HG03521 (cell line): ENCODE results near the gene RBM38.

Source experiments
- ATAC-seq: cut with Tn5 transposase; IDR thresholded peaks from one replicate; pipeline ENCODE4 v1.9.1; 2021; ENCODE audit warnings: mild to moderate bottlenecking, moderate library complexity; ENCODE audit not compliant: unreplicated experiment

Gene RBM38

DNA sequence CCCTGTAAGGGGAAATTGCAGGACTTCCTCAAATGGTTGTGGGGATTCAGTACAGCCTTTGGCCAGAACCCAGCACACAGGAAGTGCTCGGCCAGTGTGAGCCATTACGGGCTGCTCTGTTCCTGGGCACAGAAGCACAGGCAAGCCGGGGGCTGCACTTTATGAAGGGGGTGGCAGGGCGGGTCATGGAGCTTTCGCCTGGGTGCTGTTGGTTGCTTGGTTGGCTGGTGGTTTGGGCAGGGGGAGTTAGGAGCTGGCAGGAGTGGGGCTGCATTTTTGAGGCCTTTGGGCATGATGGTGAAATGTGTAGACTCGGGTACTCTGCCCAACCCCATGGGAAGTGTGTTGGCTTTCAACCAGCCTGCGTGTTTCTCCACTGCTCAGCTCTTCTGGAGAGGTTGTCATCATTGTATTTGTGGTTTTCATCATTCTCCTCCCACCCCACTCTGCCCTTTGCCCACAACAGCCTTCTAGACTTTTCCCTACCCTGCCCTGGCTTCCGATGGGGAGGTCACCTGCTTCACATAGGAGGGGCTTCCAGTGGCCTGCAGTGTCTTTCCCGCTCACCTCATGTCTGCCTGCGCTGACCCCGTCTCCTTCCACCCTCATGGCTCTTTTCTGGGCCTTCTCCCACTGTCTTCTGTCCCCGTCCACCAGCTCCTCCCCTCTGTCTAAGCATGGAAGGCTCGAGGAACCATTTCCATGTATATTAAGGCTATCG is 16.1 kb upstream of the RBM38 start:
- no peak for ATAC-seq

DNA sequence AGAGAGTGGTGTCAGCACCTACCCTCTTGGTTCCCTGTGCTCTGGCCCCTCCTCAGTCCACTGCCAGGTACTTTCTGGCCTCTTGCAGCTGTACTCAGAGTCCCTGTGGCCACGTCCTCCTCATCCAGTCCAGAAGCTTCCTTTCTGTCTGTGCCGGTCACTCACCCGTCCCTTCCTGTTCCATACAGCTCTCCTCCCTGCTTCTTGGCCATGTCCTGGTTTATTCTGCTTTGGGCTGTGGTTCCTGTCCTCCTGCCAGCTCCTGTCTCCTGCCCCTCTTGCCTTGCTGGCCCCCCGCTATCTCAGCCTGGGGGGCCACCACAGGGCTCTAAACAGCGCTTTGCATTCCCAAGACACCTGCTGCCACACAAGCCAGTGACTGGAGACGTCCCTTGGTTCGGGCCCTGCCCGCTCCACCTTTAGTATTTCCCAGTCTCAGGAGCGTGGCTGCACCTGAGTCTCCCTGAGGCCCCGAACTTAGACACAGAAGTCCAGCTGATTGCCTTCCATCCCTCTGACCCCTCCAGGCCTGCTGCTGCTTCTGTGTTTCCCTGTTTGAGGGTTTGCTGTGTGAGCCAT is 15.5 kb upstream of the RBM38 start:
- ATAC-seq = no peak

DNA sequence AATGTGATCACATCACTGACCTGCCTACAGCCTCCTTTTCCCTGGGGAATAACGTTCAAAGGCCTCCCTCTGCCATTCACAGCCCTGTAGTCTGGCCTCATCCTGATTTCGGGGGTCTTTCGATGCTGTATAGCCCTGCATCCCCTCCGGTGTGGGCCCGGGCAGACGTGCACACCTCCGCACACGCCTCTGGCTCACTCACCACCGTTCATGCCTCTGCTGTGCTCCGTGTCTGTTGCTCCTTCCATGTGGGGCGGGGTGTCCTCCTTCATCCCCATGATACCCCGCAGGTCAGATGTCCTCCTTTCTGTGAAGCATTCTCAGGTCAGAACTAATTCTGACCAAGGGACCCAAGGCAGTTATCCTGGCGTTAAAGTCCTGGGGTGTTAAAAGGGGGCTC is 13.8 kb upstream of the RBM38 start:
- ATAC-seq = no peak

DNA sequence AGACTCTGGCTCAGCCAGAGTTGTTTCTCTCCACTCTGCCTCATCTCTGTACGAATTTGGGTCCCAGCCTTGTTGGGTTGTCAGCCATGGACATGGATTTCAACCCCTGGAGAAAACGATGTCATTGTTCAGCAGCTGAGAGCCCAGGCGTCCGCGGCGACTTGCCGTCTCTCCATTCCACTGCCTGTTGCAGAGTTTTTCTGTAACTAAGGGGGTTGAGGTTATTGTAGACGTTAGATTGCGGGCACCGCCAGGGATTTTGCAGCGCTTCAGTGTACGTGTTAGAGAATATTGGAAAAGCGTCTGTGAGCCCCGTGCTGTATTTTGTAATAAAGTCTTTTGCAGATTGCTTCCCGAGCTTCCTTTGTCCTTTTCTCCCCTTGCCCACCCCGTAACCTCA is 13.1 kb upstream of the RBM38 start:
- no peak for ATAC-seq

DNA sequence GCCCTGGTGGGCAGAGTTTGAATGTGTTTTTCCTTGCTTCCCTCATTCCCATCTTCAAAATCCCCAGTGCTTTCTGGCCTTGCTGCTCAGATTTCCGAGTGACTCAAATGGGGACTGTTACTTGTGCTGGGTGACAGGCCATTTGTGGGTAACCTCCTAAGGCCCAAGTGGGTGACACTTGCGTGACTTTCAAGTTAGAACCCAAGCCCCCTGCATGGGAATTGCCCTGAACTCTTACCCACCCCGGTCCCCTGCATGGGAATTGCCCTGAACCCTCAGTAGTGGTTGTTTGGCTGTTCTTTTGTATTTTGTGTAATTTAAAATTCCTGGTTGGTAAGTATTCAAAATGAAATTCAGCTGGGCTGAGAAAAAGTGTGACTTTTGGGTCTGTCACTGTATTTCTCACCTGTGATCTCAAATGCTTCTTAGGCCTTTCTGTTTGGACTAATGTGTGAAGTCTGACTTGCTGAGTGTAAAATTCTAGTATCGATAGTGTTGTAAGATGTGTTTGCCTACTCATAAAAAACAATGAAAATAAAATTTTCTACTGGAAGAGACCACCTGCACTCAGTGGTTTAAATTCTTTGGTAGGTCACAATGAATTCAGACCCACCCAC is 12.4 kb upstream of the RBM38 start:
- no peak for ATAC-seq

DNA sequence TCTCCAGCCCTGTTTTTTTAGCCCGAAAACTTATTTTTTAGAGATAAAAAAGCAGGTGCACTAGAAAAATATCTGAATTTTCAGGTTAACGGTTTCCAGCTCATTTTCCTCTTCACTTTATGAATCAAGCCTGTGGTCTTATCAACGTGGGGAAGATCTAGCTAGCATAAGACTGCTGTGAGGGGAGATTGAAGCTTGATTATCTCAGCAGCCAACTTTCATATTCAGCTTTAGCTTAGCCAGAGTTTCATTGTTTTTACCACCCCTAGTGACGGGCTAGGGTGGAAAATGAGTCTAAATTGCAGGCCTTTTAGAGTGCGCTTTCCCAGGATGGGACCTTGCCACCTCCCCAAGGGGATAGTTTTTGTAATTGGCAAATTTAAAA is 11.9 kb upstream of the RBM38 start:
- ATAC-seq = no peak

DNA sequence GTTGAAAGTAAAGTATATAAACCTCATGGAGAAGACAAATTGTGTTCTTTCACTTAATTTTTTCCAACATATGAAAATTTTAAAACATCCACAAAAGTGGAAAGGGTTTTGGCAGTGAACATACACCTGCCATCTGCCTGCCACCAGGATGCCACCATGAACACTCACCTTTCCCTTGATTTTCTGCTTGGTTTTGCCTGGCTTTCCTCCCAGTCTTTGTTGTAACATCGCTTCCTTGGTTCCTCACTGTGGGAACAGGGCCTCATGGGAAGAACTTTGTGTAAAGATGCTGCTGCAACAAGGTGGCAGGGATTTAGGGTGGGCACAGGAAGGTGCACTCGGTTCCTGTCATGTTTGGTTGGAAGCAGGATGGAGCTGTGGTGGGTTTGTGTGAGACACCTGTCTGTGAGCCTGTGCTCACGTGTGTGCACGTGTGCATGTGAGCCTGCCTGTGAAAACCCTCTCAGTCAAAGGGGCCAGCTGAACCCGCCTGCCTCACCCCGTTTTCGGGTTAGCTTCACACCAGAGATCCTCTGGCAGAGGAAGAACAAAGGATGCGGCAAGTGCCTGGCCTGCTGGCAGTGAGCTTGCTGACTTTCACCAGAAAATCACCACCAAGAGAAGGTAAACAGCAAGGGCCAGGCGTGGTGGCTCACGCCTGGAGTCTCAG is 11.0 kb upstream of the RBM38 start:
- ATAC-seq = no peak

DNA sequence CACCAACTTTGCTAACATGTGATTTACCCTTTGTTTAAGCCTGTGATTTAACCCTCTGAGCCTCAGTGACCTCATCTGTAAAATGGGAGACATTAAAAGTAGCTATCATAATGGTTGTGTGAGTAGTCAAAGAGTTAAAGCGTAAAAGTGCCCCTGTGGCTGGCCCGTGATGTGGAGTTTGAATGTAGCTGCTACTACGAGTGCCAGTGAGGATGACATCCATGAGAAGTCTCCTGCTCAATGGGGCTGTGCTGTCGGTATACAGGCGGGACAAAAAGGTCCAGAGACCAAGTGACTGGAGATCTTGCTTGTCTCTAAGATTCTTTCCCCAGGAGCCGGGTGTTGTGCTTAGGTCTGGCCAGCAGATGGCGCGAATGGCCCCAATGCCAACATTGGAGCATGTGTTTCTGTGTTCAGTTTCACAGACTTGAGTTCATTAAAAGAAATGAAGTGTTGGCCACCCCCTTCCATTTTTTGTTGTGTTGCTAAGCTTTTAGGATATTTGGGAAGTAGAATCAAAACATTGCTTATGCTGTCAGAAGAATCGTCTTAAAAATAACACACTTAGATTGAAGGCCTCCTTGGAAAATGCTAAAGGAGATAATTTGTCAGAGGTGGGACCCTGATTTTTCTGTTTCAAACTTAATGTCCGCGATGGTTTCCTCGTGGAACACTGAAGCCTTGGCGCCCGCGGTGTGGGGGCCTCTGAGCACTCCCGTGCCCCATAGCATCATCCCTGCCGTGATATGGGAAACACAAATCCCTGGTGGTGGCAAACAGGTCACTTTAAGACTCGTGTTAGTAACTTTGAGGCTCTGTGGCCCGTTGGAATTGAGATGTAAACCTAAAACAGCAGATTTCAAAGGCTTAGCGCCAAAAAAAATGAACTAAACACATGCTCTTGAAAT is 9.3 kb upstream of the RBM38 start:
- ATAC-seq = no peak

DNA sequence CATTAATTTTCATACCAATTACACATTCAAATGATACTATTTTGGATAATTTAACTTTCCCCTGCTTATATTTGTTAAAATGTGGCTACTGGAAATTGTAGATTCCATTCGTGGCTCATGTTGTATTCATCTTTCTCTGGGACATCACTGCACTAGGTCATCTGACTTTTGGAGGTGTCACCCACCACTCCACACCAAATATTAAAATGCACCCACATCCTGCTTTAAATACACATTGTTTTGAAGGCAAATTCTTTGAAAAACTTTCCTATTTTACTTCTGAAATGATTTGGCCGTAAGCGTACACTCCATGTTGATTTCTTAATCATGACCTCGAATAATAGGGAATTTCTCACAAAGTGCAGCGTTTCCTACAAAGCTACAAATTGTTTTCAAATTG is 8.7 kb upstream of the RBM38 start:
- ATAC-seq = no peak

DNA sequence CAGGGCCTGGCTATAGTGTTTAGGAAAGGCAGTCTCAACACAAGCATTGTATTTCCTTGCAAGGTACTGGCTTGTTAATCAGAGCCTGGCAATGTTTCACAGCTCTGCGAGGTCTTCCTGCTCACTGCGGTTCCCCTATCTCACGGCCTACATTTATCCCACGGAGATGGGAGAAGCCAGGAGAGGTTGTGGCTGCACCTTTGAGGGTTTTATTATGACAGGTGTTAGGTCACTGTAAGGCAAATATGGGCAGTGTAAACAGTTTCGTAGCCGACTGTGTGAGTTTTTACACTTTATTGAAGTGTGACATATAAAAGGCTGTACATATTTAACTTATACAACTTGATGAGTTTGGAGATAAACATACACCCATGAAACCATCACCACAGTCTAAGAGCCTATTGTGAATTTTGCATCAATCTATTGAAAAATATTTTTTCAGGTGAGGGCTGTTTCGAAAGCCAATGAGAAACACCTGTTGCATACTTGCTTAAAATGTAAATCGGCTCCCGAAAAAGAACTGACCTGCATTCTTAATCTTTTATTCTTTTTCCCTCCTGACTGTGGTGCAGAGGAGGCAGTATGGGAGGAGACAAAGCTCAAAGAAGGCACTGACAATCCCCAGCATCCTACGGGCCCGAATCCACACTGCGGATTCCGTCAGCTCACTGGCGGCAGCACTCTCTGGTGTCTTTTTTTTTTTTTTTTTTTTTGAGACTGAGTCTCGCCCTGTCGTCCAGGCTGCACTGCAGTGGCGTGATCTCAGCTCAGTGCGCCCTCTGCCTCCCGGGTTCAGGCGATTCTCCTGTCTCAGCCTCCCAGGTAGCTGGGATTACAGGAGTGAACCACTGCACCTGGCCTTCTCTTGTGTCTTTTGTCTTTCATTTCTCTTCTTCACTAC is 7.5 kb upstream of the RBM38 start:
- no peak for ATAC-seq

DNA sequence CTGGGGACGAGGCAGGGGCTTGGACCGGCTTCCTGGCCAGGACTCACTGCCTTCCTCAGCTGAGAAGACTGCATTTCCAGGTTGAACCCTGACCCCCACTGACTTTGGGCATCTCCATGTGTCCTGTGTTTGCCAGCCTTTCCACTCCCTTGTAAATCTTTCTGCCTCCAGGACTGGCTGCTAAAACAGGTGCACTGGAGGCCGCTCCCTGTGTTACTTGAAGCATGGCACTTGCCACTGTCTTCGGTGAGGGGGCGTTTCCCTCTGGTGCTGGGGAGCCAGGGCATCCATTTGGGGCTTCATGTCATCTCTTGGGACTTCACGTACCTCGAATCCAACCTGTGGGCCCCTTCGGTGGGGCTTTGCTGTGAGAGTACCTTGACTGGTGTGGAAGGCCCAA is 6.7 kb upstream of the RBM38 start:
- no peak for ATAC-seq

DNA sequence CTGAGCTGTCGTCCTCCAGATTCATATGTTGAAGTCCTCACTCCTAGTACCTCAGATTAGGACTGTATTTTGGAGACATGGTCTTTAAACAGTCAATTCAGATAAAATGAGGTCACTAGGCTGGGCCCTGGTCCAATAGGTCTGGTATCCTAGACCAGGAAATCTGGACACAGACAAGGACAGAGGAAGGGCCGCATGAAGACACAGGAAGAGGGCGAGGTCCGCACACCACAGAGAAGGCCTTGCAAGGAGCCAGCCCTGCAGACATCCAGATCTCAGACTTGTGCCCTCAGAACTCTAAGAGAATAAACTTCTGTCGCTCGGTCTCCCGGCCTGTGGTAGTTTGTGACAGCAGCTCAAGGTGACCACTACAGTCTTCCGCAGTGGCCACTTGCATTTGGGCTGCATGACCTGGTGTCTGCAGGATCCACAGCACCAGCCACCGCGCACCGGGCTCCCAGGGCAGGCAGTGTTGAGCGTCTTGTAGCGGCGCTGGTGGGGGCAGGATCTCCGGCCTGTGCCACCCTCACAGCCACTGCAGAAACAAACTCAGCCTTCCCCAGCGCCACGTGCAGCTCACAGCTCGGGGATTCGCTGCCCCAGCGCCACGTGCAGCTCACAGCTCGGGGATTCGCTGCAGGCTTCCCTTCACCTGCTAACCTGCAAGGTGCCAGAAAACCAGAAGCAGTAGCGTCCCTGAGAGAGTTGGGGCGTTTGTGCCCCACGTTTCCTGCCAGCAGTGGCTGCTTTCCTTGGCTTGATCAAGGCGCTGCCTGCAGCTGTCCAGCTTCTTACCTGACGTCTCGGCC is 6.0 kb upstream of the RBM38 start:
- ATAC-seq = no peak

DNA sequence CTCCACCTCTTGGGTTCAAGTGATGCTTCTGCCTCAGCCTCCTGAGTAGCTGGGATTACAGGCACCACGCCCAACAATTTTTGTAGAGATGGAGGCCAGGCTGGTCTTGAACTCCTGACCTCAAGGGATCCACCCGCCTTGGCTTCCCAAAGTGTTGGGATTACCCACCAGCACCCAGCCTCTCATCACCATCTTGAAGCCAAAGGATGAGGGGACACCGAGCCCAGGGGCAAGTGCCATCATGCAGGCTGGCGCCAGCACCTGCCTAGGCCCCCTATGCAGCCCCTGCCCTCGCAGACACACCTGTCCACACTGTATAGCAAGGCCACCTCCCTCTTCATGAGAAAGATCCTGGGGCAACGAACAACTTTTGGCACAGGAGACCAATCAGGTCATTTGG is 5.3 kb upstream of the RBM38 start:
- ATAC-seq = no peak

DNA sequence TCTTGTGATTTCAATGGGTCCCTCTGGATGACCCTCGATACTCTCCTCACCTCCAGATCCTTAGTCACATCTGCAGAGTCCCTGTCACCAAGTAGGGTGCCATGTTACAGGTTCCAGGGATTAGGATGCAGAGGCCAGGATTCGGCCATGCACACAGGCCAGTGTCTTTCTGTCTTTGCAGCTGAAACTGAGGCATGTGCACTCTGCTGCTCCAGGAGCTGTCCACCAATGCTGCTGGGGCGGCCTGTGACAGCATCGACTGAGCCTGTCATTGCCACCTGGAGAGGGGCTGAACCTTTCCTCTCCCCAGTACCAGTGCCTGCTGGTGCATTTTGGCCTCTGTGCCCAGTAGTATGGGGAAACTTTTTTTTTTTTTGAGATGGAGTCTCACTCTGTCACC is 4.4 kb upstream of the RBM38 start:
- no peak for ATAC-seq

DNA sequence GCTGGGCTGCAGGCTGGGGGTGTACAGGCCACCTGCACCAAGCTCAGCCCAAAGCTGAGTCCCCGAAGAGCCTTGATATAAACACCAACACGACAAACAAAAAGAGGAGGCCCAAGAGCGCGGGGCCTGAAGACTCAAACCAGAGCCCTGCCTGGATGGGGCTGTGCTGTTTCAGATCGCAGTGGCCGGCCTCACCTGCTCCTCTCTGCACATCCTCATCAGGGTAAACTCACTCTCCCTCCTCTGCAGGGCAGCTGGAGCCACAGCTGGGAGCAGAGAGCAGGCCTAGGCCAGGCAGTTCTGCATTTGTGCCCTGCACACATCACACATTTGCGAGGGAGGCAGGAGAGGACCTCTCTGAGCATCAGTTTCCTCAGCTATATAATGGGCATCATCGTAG is 3.7 kb upstream of the RBM38 start:
- no peak for ATAC-seq

DNA sequence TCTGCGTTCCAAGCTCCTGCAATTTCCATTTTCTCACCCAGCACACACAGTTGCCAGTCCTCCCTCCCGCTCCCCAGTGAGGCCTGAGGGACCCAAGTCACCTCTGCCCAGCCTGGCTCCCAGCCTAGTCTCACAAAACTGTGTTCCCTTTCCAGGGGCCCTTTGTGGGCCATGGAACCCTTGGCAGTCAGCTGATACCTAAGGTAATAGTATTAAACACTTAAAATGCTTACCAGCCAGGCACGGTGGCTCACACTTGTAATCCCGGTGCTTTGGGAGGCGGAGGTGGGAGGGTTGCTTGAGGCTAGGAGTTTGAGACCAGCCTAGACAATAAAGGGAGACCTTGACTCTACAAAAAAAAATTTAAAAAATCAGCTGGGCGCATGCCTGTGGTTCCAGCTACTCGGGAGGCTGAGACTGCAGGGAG is 3.2 kb upstream of the RBM38 start:
- no peak for ATAC-seq

DNA sequence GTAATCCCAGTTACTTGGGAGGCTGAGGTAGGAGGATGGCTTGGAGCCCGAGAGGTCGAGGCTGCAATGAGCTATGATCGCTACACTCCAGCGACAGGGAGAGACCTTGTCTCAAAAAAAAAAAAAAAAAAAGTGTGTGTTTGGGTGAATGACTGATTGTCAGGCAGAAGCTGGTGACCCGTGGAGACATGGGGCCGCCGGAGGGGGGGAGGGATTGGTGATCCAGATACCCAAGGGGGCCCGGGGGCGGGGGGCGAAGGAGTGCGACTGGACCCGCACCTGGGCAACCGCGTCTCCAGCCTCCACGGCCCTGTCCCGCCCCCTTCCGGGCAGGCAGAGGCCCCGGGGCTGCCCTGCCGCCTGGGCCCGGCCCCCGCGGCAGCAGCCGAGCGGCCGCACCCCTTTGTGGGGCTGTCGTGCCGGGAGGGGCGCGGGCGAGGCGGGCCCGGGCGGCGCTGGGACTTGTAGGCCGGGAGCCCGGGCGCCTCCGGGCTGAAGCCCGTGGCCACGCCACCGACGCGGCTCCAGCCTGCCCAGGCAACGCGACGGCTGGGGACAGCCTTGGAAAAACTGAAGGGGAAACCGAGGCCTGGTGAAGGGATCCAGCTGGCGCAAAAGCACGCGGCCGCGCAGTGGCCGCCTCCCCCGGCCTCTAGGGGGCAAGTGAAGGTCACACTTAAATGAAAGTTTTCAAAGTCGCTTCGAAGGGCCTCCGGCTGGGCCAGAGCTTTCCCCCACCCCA is 2.1 kb upstream of the RBM38 start:
- ATAC-seq = peak; percentile 27
